ENCODE measurements around the gene AGBL4. TPM values are rescaled to one million over a fixed set of nuclear protein-coding genes. Genes with fewer than 3 reads are reported as not detected.

AGBL4 gene
- total RNA-seq, 4 donors from 2014 or later = 0.19 to 1.0 (median 1.0) TPM; not detected in 1

DNA sequence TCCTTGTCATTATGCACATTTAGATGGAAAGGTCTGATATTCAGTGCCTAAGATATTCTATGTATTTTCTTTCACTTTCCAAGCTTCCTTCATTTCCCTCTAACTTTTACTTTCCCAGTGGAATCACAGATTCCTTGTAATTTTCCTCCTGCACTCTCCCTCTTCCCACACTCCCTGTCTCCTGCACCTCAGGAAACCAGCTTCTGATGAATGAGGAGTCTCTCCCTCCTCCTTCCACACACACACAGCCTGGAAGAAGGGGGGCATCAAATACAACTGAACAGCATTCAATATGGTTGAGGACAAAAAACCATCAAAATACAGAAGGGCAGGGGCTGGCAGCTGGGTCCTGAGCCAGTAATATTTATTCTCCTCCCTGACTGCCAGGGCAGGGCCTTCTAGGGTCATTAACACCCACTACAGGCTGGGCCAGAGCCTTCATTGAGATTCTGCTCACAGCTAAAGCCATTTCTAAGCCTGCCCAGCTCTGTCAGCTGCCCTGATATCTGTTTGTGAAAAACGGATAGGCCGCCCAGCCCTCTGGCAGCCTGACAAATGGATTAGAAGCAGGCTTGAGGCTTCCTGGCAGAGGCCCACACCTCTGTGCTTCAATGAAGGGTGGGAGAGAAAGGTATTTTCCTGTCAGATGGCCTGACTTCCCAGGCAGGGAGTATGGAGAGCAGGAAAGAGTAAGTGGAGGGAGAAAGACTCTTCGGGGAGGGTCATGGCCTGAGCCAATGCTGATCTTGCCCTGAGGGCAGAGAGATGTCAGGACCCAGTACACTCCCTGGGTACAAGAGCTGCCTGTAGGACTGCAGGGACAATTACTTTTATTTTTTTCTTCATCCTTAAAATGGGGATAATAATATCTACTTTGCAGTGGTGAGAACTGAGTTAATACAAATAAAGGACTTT, 1412.9 kb downstream of the AGBL4 start:
- no peak for DNase-seq (ENCODE audit: low spot score in 2 of 2)
- H3K4me3 ChIP-seq = no peak overlapping the region
- peaks cover 6% of the 10 kb centered on the region for H3K4me1 ChIP-seq
- H3K9me3 ChIP-seq = no peaks in the 10 kb centered on the region
- no peaks in the 10 kb centered on the region for H3K27me3 ChIP-seq
- TF ChIP-seq, protein P1, sequence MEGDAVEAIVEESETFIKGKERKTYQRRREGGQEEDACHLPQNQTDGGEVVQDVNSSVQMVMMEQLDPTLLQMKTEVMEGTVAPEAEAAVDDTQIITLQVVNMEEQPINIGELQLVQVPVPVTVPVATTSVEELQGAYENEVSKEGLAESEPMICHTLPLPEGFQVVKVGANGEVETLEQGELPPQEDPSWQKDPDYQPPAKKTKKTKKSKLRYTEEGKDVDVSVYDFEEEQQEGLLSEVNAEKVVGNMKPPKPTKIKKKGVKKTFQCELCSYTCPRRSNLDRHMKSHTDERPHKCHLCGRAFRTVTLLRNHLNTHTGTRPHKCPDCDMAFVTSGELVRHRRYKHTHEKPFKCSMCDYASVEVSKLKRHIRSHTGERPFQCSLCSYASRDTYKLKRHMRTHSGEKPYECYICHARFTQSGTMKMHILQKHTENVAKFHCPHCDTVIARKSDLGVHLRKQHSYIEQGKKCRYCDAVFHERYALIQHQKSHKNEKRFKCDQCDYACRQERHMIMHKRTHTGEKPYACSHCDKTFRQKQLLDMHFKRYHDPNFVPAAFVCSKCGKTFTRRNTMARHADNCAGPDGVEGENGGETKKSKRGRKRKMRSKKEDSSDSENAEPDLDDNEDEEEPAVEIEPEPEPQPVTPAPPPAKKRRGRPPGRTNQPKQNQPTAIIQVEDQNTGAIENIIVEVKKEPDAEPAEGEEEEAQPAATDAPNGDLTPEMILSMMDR (IDR thresholded peaks at IDR 0.05) = no peak
- TF ChIP-seq EP300 (IDR thresholded peaks at IDR 0.05) = no peak
- TF ChIP-seq POLR2AphosphoS5 (IDR thresholded peaks at IDR 0.05) = no peak
- TF ChIP-seq POLR2A (IDR thresholded peaks at IDR 0.05) = no peak
- H3K27ac ChIP-seq = no peak overlapping the region
- H3K36me3 ChIP-seq = no peaks in the 10 kb centered on the region
- WGBS = 56% methylated on average over 3 of the region's 3 CpGs

DNA sequence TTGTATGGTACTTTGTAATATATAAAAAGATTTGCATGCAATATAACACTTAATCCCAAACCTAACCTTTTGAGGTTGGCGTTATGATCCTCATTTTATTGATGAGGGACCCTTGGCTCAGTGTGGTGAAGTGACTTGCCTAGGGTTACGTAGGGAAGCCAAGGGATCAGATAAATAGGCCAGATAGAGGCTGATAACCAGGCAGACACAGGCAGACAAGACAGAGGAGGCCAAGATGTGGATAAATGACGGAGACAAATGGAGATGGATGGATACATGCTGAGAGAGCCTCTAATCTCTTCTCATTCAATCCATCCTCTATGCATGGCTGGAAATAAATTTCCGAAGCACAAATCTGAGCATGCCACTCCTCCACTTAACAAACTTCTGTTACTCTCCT, 1414.9 kb downstream of the AGBL4 start:
- H3K4me3 ChIP-seq = no peak overlapping the region
- H3K4me1 ChIP-seq = peaks cover 6% of the 10 kb centered on the region
- 97% methylated on average over 4 of the region's 4 CpGs for WGBS
- no peaks in the 10 kb centered on the region for H3K9me3 ChIP-seq
- no peak for DNase-seq (ENCODE audit: low spot score in 2 of 2)
- no peaks in the 10 kb centered on the region for H3K36me3 ChIP-seq
- no peaks in the 10 kb centered on the region for H3K27me3 ChIP-seq
- TF ChIP-seq POLR2AphosphoS5 (IDR thresholded peaks at IDR 0.05) (no peak), POLR2A (IDR thresholded peaks at IDR 0.05) (no peak), EP300 (IDR thresholded peaks at IDR 0.05) (no peak)
- TF ChIP-seq, protein P1 (IDR thresholded peaks at IDR 0.05) = no peak
- no peak overlapping the region for H3K27ac ChIP-seq

DNA sequence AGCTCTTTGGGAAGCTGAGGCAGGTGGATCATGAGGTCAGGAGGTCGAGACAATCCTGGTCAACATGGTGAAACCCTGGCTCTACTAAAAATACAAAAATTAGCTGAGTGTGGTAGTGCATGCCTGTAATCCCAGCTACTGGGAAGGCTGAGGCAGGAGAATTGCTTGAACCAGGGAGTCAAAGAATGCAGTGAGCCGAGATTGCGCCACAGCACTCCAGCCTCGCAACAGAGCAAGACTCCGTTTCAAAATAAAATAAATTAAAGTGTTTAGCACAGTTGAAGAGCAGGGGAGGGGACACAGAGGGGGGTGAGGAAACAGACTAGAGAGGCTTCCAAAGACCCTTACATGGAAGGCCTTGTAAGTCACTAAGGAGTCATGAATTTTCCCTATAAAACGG, 1420.5 kb downstream of the AGBL4 start:
- Histone ChIP-seq H3K9me3 (no peaks in the 10 kb centered on the region), H3K27me3 (peaks cover 3% of the 10 kb centered on the region), H3K36me3 (no peaks in the 10 kb centered on the region), H3K4me1 (no peaks in the 10 kb centered on the region), H3K27ac (no peak overlapping the region), H3K4me3 (no peak overlapping the region)
- WGBS = 77% methylated on average over 6 of the region's 6 CpGs
- TF ChIP-seq POLR2A (IDR thresholded peaks at IDR 0.05) (no peak), POLR2AphosphoS5 (IDR thresholded peaks at IDR 0.05) (no peak), EP300 (IDR thresholded peaks at IDR 0.05) (no peak)
- TF ChIP-seq, protein P1 (IDR thresholded peaks at IDR 0.05) = no peak
- DNase-seq (ENCODE audit: low spot score in 2 of 2) = no peak

DNA sequence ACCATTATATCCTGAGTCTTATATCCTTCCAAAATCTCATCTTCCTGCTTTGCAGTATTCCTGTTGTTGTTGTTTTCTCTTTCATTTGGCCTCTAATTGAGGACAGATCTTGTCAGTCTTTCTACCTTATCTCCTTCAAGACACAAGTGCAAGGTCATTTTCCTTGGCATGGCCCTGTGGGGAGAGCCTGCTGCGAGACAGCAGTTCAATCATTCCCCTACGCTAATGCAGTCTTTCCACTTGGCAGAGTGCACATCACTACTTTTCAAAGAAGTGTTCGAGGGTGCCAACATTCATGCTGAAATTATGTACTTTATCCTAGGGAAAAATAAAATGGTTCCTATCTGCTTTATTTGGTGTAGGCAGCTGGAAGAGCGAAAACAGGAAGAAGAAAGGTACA, 1421.4 kb downstream of the AGBL4 start:
- H3K27me3 ChIP-seq = peaks cover 3% of the 10 kb centered on the region
- H3K36me3 ChIP-seq = no peaks in the 10 kb centered on the region
- no peak overlapping the region for H3K4me3 ChIP-seq
- DNase-seq (ENCODE audit: low spot score in 2 of 2) = no peak
- H3K27ac ChIP-seq = no peak overlapping the region
- no peaks in the 10 kb centered on the region for H3K4me1 ChIP-seq
- 58% methylated on average over 4 of the region's 4 CpGs for WGBS
- no peak for TF ChIP-seq POLR2AphosphoS5 (IDR thresholded peaks at IDR 0.05)
- TF ChIP-seq POLR2A (IDR thresholded peaks at IDR 0.05) = no peak
- no peaks in the 10 kb centered on the region for H3K9me3 ChIP-seq

DNA sequence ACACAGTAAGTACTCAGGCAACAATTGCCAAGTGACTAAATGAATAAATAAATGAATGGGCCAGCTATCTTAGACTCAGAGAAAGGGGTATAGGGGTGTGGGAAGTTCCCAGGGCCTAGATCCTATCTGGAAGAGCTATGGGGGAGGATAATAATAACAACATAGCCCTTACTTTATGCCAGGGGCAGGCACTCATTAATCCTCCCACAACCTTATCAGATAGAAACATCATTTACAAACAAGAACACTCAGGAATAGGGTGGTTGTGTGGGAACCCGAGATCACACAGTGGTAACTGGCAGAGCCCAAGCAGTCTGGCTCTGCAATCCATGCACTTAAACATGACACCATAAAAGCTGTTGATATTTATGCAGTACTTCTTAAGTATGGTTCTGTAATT, 1423.6 kb downstream of the AGBL4 start:
- H3K9me3 ChIP-seq = no peaks in the 10 kb centered on the region
- H3K27me3 ChIP-seq = peaks cover 3% of the 10 kb centered on the region
- H3K4me1 ChIP-seq = no peaks in the 10 kb centered on the region
- H3K4me3 ChIP-seq = no peak overlapping the region
- DNase-seq (ENCODE audit: low spot score in 2 of 2) = no peak
- WGBS = 41% methylated on average over 1 of the region's 1 CpG
- H3K36me3 ChIP-seq = no peaks in the 10 kb centered on the region
- TF ChIP-seq, protein P1 (IDR thresholded peaks at IDR 0.05) = no peak
- TF ChIP-seq POLR2A (IDR thresholded peaks at IDR 0.05) (no peak), EP300 (IDR thresholded peaks at IDR 0.05) (no peak), POLR2AphosphoS5 (IDR thresholded peaks at IDR 0.05) (no peak)
- no peak overlapping the region for H3K27ac ChIP-seq
